Measurements from ENCODE around the gene SCUBE3.

DNA sequence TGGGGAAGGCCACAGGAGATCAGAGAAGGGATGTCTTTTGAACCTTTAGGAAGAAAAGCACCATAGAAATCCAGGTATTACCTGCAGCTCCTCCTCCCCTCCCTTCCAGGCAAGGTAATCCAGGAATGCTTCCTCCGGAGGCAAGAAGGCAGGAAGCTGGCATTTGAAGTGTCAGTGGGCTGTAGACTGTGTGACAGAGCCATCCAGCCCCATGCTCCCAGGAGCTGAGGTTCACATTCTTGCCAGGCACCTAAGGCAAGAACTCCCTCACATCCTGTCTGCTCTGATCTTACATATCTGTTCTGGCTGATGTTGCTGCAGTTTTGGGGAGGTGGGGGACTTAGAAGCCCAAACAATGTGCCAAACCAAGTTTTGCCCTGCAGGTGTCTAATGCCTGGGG lies 27.8 kb upstream of the SCUBE3 start:
- TF ChIP-seq, protein P1, sequence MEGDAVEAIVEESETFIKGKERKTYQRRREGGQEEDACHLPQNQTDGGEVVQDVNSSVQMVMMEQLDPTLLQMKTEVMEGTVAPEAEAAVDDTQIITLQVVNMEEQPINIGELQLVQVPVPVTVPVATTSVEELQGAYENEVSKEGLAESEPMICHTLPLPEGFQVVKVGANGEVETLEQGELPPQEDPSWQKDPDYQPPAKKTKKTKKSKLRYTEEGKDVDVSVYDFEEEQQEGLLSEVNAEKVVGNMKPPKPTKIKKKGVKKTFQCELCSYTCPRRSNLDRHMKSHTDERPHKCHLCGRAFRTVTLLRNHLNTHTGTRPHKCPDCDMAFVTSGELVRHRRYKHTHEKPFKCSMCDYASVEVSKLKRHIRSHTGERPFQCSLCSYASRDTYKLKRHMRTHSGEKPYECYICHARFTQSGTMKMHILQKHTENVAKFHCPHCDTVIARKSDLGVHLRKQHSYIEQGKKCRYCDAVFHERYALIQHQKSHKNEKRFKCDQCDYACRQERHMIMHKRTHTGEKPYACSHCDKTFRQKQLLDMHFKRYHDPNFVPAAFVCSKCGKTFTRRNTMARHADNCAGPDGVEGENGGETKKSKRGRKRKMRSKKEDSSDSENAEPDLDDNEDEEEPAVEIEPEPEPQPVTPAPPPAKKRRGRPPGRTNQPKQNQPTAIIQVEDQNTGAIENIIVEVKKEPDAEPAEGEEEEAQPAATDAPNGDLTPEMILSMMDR (conservative IDR thresholded peaks at IDR 0.05; ENCODE audit: low read length) = no peak
- TF ChIP-seq EZH2phosphoT487 (IDR thresholded peaks at IDR 0.05; ENCODE audit: borderline replicate concordance) = no peak
